K562 (cell line): ENCODE data around the gene ODR4. TPM values are rescaled to one million over a fixed set of nuclear protein-coding genes. Genes with fewer than 3 reads are reported as not detected.

Experiments
- CEBPB ChIP-seq: fragments of 450-650 bp; IDR thresholded peaks from 2 replicates; pipeline ENCODE4 v1.6.1; 2016; ENCODE audit warnings: missing genetic modification characterization, missing compliant biosample characterization
- FOXA3 ChIP-seq, 2 experiments: fragments of 450-650 bp in 1 of 2; sonication (generic) in 1 of 2; formaldehyde crosslinking; IDR thresholded peaks in 1 of 2; conservative IDR thresholded peaks in 1 of 2; 2 replicates each; pipeline versions ENCODE4 v1.4.0 to v1.8.0; 2020 to 2022; ENCODE audit warnings: mild to moderate bottlenecking in 2 of 2, missing genetic modification reagents in 1 of 2
- PRPF4 ChIP-seq: fragments of 200-400 bp; formaldehyde crosslinking; IDR thresholded peaks from one replicate; pipeline ENCODE4 v1.6.1; 2017; ENCODE audit warnings: low read length, low read depth, mild to moderate bottlenecking; ENCODE audit not compliant: insufficient read depth, poor library complexity, severe bottlenecking
- REST ChIP-seq, 2 experiments: fragments of 450-650 bp; formaldehyde crosslinking in 1 of 2; IDR thresholded peaks; 2 replicates each; pipeline versions ENCODE4 v1.4.0 to v1.6.1; 2014 to 2020; ENCODE audit warnings: mild to moderate bottlenecking in 2 of 2, borderline replicate concordance in 1 of 2, low read depth in 1 of 2
- RREB1 ChIP-seq: fragments of 250-450 bp; sonication (Bioruptor Pico); IDR thresholded peaks from 2 replicates; pipeline ENCODE4 v1.4.0; 2020
- SAFB ChIP-seq: fragments of 200-400 bp; formaldehyde crosslinking; IDR thresholded peaks from 2 replicates; pipeline ENCODE4 v1.6.1; 2017; ENCODE audit warnings: low read depth, low read length, borderline replicate concordance
- USF2 ChIP-seq: sonication (generic); formaldehyde crosslinking; IDR thresholded peaks from 2 replicates; pipeline ENCODE4 v1.5.0; 2020; ENCODE audit warnings: missing genetic modification reagents
- ZBTB1 ChIP-seq: sonication (generic); formaldehyde crosslinking; IDR thresholded peaks from 2 replicates; pipeline ENCODE4 v1.8.1; 2023; ENCODE audit warnings: missing genetic modification reagents, low read depth, mild to moderate bottlenecking, borderline replicate concordance
- ZNF23 ChIP-seq: fragments of 250-450 bp; sonication (Bioruptor Pico); IDR thresholded peaks from 2 replicates; pipeline ENCODE4 v1.4.0; 2020; ENCODE audit warnings: mild to moderate bottlenecking
- ZNF316 ChIP-seq: fragments of 450-650 bp; IDR thresholded peaks from 2 replicates; pipeline ENCODE4 v1.6.1; 2016
- ZNF561 ChIP-seq: fragments of 450-650 bp; formaldehyde crosslinking; conservative IDR thresholded peaks from 2 replicates; pipeline ENCODE4 v1.4.0; 2020; ENCODE audit warnings: mild to moderate bottlenecking, moderate library complexity
- polyA plus RNA-seq, 8 experiments: library from polyadenylated mRNA; depleted of rRNA in 4 of 8; stranded (reverse) in 5 of 8; unstranded in 3 of 8; fragments of >200 nt; fragmentation: Nextera tagmentation in 2 of 8; fragmentation: Illumina TruSeq in 1 of 8; extraction: Ambion mirVana in 2 of 8; extraction: Trizol in 1 of 8; gene quantifications; 2 replicates each; pipeline versions ENCODE4 v1.2.1 to v1.2.3, GENCODE V29; 2011 to 2014; ENCODE audit warnings: inconsistent platforms in 1 of 8, missing spikeins in 1 of 8
- total RNA-seq, 7 experiments: library from RNA; depleted of rRNA in 6 of 7; stranded (reverse); fragments of >200 nt in 6 of 7; fragmentation: Illumina TruSeq in 2 of 7; extraction: Trizol in 2 of 7; gene quantifications; 2 replicates each; pipeline versions ENCODE4 v1.2.1 to v1.2.3, GENCODE V29; 2011 to 2021; ENCODE audit warnings: low replicate concordance in 1 of 7
- TF ChIP-seq, protein P1 (sequence below): fragments of 450-650 bp; IDR thresholded peaks from 2 replicates; pipeline ENCODE4 v1.6.1; 2017; ENCODE audit warnings: mild to moderate bottlenecking, moderate library complexity

Gene ODR4
- total and polyA plus RNA-seq, 9 of the 15 experiments (the other 6 are each of a cell fraction or from before 2014, with no cell fraction given), result 23.1 to 63.9 (median 44.1) TPM

DNA sequence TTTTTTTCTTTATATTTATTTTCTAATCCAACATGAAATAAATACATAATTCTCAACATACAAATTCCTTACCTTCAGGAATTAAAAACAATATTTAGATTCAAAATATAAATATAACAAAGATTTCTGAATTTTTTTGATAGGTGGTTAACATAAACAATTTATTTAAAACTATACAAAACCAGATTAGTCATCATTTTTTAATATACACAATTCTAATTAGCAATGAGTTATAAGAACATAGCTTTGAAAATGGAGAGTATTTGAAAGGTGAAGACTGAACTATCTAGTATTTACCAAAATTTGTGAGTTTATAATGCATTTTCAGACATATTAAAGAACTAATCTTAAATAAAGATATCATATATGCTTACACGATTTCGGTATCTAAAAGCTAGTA lies 38.1 kb upstream of the ODR4 start (continued):
- TF ChIP-seq USF2 (CRISPR knock-in tag) (no peak), ZNF316 (peak; percentile 93), ZNF561 (CRISPR knock-in tag) (no peak), ZBTB1 (no peak), FOXA3 (CRISPR knock-in tag; conservative IDR thresholded peaks at IDR 0.05 in 1 of 2, IDR thresholded peaks at IDR 0.05 in 1 of 2) (no peak), REST (IDR thresholded peaks at IDR 0.05; ENCODE audit: borderline replicate concordance) (no peak), REST (CRISPR knock-in tag; IDR thresholded peaks at IDR 0.05; ENCODE audit: low read depth) (no peak), CEBPB (tag) (no peak), SAFB (no peak), PRPF4 (no peak), RREB1 (CRISPR knock-in tag) (no peak), ZNF23 (CRISPR knock-in tag) (no peak)
- TF ChIP-seq, protein P1, sequence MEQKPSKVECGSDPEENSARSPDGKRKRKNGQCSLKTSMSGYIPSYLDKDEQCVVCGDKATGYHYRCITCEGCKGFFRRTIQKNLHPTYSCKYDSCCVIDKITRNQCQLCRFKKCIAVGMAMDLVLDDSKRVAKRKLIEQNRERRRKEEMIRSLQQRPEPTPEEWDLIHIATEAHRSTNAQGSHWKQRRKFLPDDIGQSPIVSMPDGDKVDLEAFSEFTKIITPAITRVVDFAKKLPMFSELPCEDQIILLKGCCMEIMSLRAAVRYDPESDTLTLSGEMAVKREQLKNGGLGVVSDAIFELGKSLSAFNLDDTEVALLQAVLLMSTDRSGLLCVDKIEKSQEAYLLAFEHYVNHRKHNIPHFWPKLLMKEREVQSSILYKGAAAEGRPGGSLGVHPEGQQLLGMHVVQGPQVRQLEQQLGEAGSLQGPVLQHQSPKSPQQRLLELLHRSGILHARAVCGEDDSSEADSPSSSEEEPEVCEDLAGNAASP, result no peak
